Measurements from ENCODE around the gene NELL2. TPM values are rescaled to one million over a fixed set of nuclear protein-coding genes. Genes with fewer than 3 reads are reported as not detected.

The NELL2 gene
- total RNA-seq, 1 experiment from 2014 or later, result 32.7 TPM

GRCh38 chr12:44851586-44851985, 24.5 kb downstream of the NELL2 start:
- Histone ChIP-seq H3K4me1 (ENCODE audit: insufficient read depth, low read length) (no peaks in the 10 kb centered on the region), H3K9me3 (ENCODE audit: control insufficient read depth, low read depth, low read length) (no peaks in the 10 kb centered on the region), H3K27ac (ENCODE audit: insufficient read length, low read depth, low read length) (no peak overlapping the region), H3K23me2 (ENCODE audit: insufficient read length, low read depth, low read length, poor library complexity, severe bottlenecking) (no peaks in the 10 kb centered on the region), H2BK20ac (ENCODE audit: low read depth, low read length, poor library complexity, severe bottlenecking) (no peak overlapping the region), H2BK5ac (ENCODE audit: insufficient read length, low read length) (no peak overlapping the region), H3K14ac (ENCODE audit: insufficient read depth, low read length) (no peak overlapping the region), H4K5ac (ENCODE audit: insufficient read length, low read depth, low read length) (no peak overlapping the region), H3K56ac (ENCODE audit: insufficient read length, low read depth, low read length) (no peak overlapping the region), H3K18ac (ENCODE audit: insufficient read length, low read depth, low read length) (no peak overlapping the region), H2BK12ac (ENCODE audit: insufficient read length, low read depth, low read length) (no peak overlapping the region), H3T11ph (ENCODE audit: low read length) (no peak overlapping the region), H4K20me1 (ENCODE audit: control insufficient read depth, insufficient read depth, insufficient read length) (no peaks in the 10 kb centered on the region), H4K8ac (replicated peaks; ENCODE audit: insufficient read length, low read depth, low read length) (no peak overlapping the region), H3K9ac (ENCODE audit: extremely low read depth, insufficient read length, low read length) (no peak overlapping the region), H3K79me1 (ENCODE audit: insufficient read depth, low read depth, low read length, poor library complexity, severe bottlenecking) (no peaks in the 10 kb centered on the region), H3K4me2 (ENCODE audit: insufficient read depth, insufficient read length, low read length) (no peak overlapping the region), H3K4ac (ENCODE audit: low read depth, low read length) (no peak overlapping the region), H2AFZ (ENCODE audit: low read length) (no peak overlapping the region), H4K91ac (ENCODE audit: insufficient read length, low read depth, low read length) (no peak overlapping the region), H2BK120ac (ENCODE audit: low read depth, low read length, poor library complexity, severe bottlenecking) (no peak overlapping the region), H3K23ac (ENCODE audit: insufficient read length, low read depth, low read length) (no peak overlapping the region), H2AK5ac (ENCODE audit: insufficient read length, low read length) (no peak overlapping the region), H3K27me3 (ENCODE audit: insufficient read depth, low read length) (no peaks in the 10 kb centered on the region), H3K79me2 (ENCODE audit: insufficient read depth, low read length) (no peaks in the 10 kb centered on the region), H2BK15ac (ENCODE audit: low read depth, low read length) (no peak overlapping the region)
- no peaks in the 10 kb centered on the region for H3K27me3 Mint-ChIP-seq (ENCODE audit: low read depth)
- no peak overlapping the region for H3K27ac Mint-ChIP-seq
- peaks cover 11 to 12% of the 10 kb centered on the region in 2 experiments; a peak in 3 of 4 replicates for H3K4me1 Mint-ChIP-seq
- no peak for TF ChIP-seq CTCF (conservative IDR thresholded peaks at IDR 0.05)
- no peaks in the 10 kb centered on the region for H3K9me3 Mint-ChIP-seq
- no peak overlapping the region for H3K4me3 Mint-ChIP-seq
- DNase-seq, result no peak
- no peaks in the 10 kb centered on the region for H3K36me3 Mint-ChIP-seq (ENCODE audit: insufficient read depth in 1 of 3, low read depth in 3 of 3)
- no CpG with 5 or more reads among the region's 3 CpGs for WGBS (ENCODE audit: extremely low coverage, insufficient read length, low lambda C conversion rate)

All from H9 (cell line).